WTC11 (cell line): ENCODE measurements around the gene BCKDHA. TPM values are rescaled to one million over a fixed set of nuclear protein-coding genes. Genes with fewer than 3 reads are reported as not detected.

ENCODE experiments used
- ATAC-seq: fragments of 200-7000 bp; cut with Tn5 transposase; 2 replicates; pipeline ENCODE4 v1.10.0; 2021; ENCODE audit warnings: mild to moderate bottlenecking, moderate library complexity
- CTCF ChIA-PET: fragments of 300-600 bp; sonication (Branson Sonifier 250); formaldehyde crosslinking; loops from one replicate; lab custom pipeline; 2021; ENCODE audit warnings: antibody characterized with exemption; lab: Charles Lee
- POLR2A ChIA-PET: fragments of 350-600 bp; sonication (Branson Sonifier 250); formaldehyde crosslinking; loops from one replicate; lab custom pipeline; 2021; ENCODE audit warnings: antibody characterized with exemption; lab: Charles Lee
- DNase-seq: peaks from one replicate; pipeline ENCODE4 v3.0.0; 2021; ENCODE audit warnings: low spot score
- H3K27ac Mint-ChIP-seq: 2 replicates; pipeline ENCODE4 v1.8.0; 2021; ENCODE audit warnings: mixed read lengths
- H3K27me3 Mint-ChIP-seq: 2 replicates; pipeline ENCODE4 v1.8.0; 2021; ENCODE audit warnings: low read depth, mild to moderate bottlenecking, moderate library complexity, mixed read lengths
- H3K36me3 Mint-ChIP-seq: 2 replicates; pipeline ENCODE4 v1.8.0; 2021; ENCODE audit warnings: mixed read lengths
- H3K4me1 Mint-ChIP-seq: 2 replicates; pipeline ENCODE4 v1.8.0; 2022; ENCODE audit warnings: mixed read lengths
- H3K4me3 Mint-ChIP-seq: 2 replicates; pipeline ENCODE4 v1.8.0; 2021; ENCODE audit warnings: mild to moderate bottlenecking, moderate library complexity, mixed read lengths
- H3K9me3 Mint-ChIP-seq: 2 replicates; pipeline ENCODE4 v1.8.0; 2021; ENCODE audit warnings: mixed read lengths
- CREB1 ChIP-seq: sonication (generic); formaldehyde crosslinking; IDR thresholded peaks from 2 replicates; pipeline ENCODE4 v1.8.0; 2023; ENCODE audit warnings: mild to moderate bottlenecking, missing genetic modification reagents
- ELF4 ChIP-seq: sonication (generic); formaldehyde crosslinking; IDR thresholded peaks from 2 replicates; pipeline ENCODE4 v1.8.1; 2022; ENCODE audit warnings: low read depth, mild to moderate bottlenecking, moderate library complexity, missing genetic modification reagents
- ESRRA ChIP-seq: sonication (generic); formaldehyde crosslinking; IDR thresholded peaks from 2 replicates; pipeline ENCODE4 v1.8.1; 2022; ENCODE audit warnings: mild to moderate bottlenecking, missing genetic modification reagents, borderline replicate concordance
- FOXP1 ChIP-seq: sonication (generic); formaldehyde crosslinking; IDR thresholded peaks from 2 replicates; pipeline ENCODE4 v1.8.0; 2022; ENCODE audit warnings: missing genetic modification reagents, mild to moderate bottlenecking, moderate library complexity, borderline replicate concordance
- GTF2I ChIP-seq: fragments of 250-450 bp; sonication (Bioruptor Pico); conservative IDR thresholded peaks from 2 replicates; pipeline ENCODE4 v1.4.0; 2021; ENCODE audit warnings: mild to moderate bottlenecking
- JAZF1 ChIP-seq: fragments of 250-450 bp; sonication (Bioruptor Pico); IDR thresholded peaks from 2 replicates; pipeline ENCODE4 v1.9.0; 2021; ENCODE audit warnings: moderate library complexity, mild to moderate bottlenecking, inconsistent platforms
- JUN ChIP-seq: sonication (generic); formaldehyde crosslinking; IDR thresholded peaks from 2 replicates; pipeline ENCODE4 v1.8.0; 2023; ENCODE audit warnings: mild to moderate bottlenecking, missing genetic modification reagents
- KAT7 ChIP-seq: sonication (generic); formaldehyde crosslinking; IDR thresholded peaks from 2 replicates; pipeline ENCODE4 v1.8.1; 2023; ENCODE audit warnings: missing genetic modification reagents, mild to moderate bottlenecking, borderline replicate concordance
- NFYB ChIP-seq: sonication (generic); formaldehyde crosslinking; conservative IDR thresholded peaks from 2 replicates; pipeline ENCODE4 v1.8.0; 2022; ENCODE audit warnings: low read depth, missing genetic modification reagents
- NR1H2 ChIP-seq: sonication (generic); formaldehyde crosslinking; IDR thresholded peaks from 2 replicates; pipeline ENCODE4 v1.9.0; 2021; ENCODE audit warnings: mild to moderate bottlenecking, moderate library complexity, missing genetic modification reagents
- RELA ChIP-seq: sonication (generic); formaldehyde crosslinking; IDR thresholded peaks from 2 replicates; pipeline ENCODE4 v1.8.1; 2022; ENCODE audit warnings: missing genetic modification reagents, mild to moderate bottlenecking, borderline replicate concordance
- RORB ChIP-seq: fragments of 250-450 bp; sonication (Bioruptor Pico); IDR thresholded peaks from 2 replicates; pipeline ENCODE4 v1.9.0; 2021; ENCODE audit warnings: mild to moderate bottlenecking
- TCF7 ChIP-seq: sonication (generic); formaldehyde crosslinking; IDR thresholded peaks from 2 replicates; pipeline ENCODE4 v1.8.0; 2022; ENCODE audit warnings: mild to moderate bottlenecking, low read depth, missing genetic modification reagents, moderate library complexity
- USF2 ChIP-seq: sonication (generic); formaldehyde crosslinking; IDR thresholded peaks from 2 replicates; pipeline ENCODE4 v1.8.1; 2023; ENCODE audit warnings: mild to moderate bottlenecking, missing genetic modification reagents, moderate library complexity
- ZNF263 ChIP-seq: sonication (generic); formaldehyde crosslinking; IDR thresholded peaks from 2 replicates; pipeline ENCODE4 v1.8.1; 2022; ENCODE audit warnings: low read depth, mild to moderate bottlenecking, moderate library complexity, missing genetic modification reagents
- ZNF416 ChIP-seq: fragments of 250-450 bp; sonication (Bioruptor Pico); IDR thresholded peaks from 2 replicates; pipeline ENCODE4 v1.9.0; 2021; ENCODE audit warnings: mild to moderate bottlenecking, inconsistent platforms
- ZNF423 ChIP-seq: fragments of 250-450 bp; sonication (Bioruptor Pico); IDR thresholded peaks from 2 replicates; pipeline ENCODE4 v2.1.2; 2022; ENCODE audit warnings: mild to moderate bottlenecking, moderate library complexity
- ZNF512 ChIP-seq: sonication (generic); formaldehyde crosslinking; IDR thresholded peaks from 2 replicates; pipeline ENCODE4 v1.8.1; 2022; ENCODE audit warnings: missing genetic modification reagents, borderline replicate concordance
- total RNA-seq: library from RNA; stranded (reverse); gene quantifications from 3 replicates; pipeline ENCODE4 v1.2.3, GENCODE V29; 2021
- TF ChIP-seq, protein P1 (sequence below): sonication (generic); formaldehyde crosslinking; IDR thresholded peaks from 2 replicates; pipeline ENCODE4 v1.8.0; 2022; ENCODE audit warnings: mild to moderate bottlenecking, missing genetic modification reagents
- TF ChIP-seq, protein P2 (sequence below): sonication (generic); formaldehyde crosslinking; conservative IDR thresholded peaks from 2 replicates; pipeline ENCODE4 v1.8.1; 2022; ENCODE audit warnings: mild to moderate bottlenecking, missing genetic modification reagents
- TF ChIP-seq, protein P3 (sequence below): sonication (generic); formaldehyde crosslinking; IDR thresholded peaks from 2 replicates; pipeline ENCODE4 v1.8.0; 2022; ENCODE audit warnings: mild to moderate bottlenecking, missing genetic modification reagents
- TF ChIP-seq, protein P4 (sequence below): fragments of 250-450 bp; sonication (Bioruptor Pico); IDR thresholded peaks from 2 replicates; pipeline ENCODE4 v1.9.0; 2021; ENCODE audit warnings: mild to moderate bottlenecking
- TF ChIP-seq, protein P5 (sequence below): fragments of 250-450 bp; sonication (Bioruptor Pico); conservative IDR thresholded peaks from 2 replicates; pipeline ENCODE4 v1.9.0; 2021; ENCODE audit warnings: mild to moderate bottlenecking
- TF ChIP-seq, protein P6 (sequence below): sonication (generic); formaldehyde crosslinking; conservative IDR thresholded peaks from 2 replicates; pipeline ENCODE4 v1.8.1; 2023; ENCODE audit warnings: mild to moderate bottlenecking, low read depth, missing genetic modification reagents, moderate library complexity

Gene BCKDHA
- total RNA-seq, 1 experiment from 2014 or later: 18.8 TPM

GRCh38 chr19:41399091-41399490, 1.5 kb downstream of the BCKDHA start:
- TF ChIP-seq CREB1 (CRISPR knock-in tag): no peak
- no peak for TF ChIP-seq ZNF263 (CRISPR knock-in tag)
- no peak for TF ChIP-seq ELF4
- TF ChIP-seq RELA (CRISPR knock-in tag): no peak
- TF ChIP-seq, protein P1, sequence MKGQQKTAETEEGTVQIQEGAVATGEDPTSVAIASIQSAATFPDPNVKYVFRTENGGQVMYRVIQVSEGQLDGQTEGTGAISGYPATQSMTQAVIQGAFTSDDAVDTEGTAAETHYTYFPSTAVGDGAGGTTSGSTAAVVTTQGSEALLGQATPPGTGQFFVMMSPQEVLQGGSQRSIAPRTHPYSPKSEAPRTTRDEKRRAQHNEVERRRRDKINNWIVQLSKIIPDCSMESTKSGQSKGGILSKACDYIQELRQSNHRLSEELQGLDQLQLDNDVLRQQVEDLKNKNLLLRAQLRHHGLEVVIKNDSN: no peak
- TF ChIP-seq NR1H2: no peak
- no peak for TF ChIP-seq GTF2I (CRISPR knock-in tag)
- no peak for TF ChIP-seq NFYB
- TF ChIP-seq, protein P2, sequence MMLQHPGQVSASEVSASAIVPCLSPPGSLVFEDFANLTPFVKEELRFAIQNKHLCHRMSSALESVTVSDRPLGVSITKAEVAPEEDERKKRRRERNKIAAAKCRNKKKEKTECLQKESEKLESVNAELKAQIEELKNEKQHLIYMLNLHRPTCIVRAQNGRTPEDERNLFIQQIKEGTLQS (CRISPR knock-in tag): no peak
- no peak for TF ChIP-seq JUN (CRISPR knock-in tag)
- no peak for TF ChIP-seq USF2 (CRISPR knock-in tag)
- no peak for TF ChIP-seq TCF7 (CRISPR knock-in tag)
- TF ChIP-seq, protein P3, sequence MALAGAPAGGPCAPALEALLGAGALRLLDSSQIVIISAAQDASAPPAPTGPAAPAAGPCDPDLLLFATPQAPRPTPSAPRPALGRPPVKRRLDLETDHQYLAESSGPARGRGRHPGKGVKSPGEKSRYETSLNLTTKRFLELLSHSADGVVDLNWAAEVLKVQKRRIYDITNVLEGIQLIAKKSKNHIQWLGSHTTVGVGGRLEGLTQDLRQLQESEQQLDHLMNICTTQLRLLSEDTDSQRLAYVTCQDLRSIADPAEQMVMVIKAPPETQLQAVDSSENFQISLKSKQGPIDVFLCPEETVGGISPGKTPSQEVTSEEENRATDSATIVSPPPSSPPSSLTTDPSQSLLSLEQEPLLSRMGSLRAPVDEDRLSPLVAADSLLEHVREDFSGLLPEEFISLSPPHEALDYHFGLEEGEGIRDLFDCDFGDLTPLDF (CRISPR knock-in tag): no peak
- TF ChIP-seq, protein P4, sequence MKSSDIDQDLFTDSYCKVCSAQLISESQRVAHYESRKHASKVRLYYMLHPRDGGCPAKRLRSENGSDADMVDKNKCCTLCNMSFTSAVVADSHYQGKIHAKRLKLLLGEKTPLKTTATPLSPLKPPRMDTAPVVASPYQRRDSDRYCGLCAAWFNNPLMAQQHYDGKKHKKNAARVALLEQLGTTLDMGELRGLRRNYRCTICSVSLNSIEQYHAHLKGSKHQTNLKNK (CRISPR knock-in tag): no peak
- no peak for TF ChIP-seq ZNF423 (CRISPR knock-in tag)
- TF ChIP-seq RORB: no peak
- no peak for TF ChIP-seq FOXP1 (CRISPR knock-in tag)
- TF ChIP-seq KAT7 (CRISPR knock-in tag): no peak
- TF ChIP-seq ESRRA (CRISPR knock-in tag): no peak
- no peak for TF ChIP-seq ZNF512
- ATAC-seq: no peak
- H3K27ac Mint-ChIP-seq: peak overlapping the region; percentile 60

GRCh38 chr19:41399525-41399924, 1.9 kb downstream of the BCKDHA start:
- H3K4me3 Mint-ChIP-seq: peak overlapping the region; percentile 39; the same call in 1 of the 2 replicates
- DNase-seq: no peak
- ATAC-seq: no peak
- POLR2A ChIA-PET: no interaction called here
- no peak overlapping the region; the same call in 1 of the 2 replicates for H3K27ac Mint-ChIP-seq
- H3K36me3 Mint-ChIP-seq: no peaks in the 10 kb centered on the region
- CTCF ChIA-PET: no interaction called here
- H3K27me3 Mint-ChIP-seq: no peaks in the 10 kb centered on the region
- no peaks in the 10 kb centered on the region for H3K9me3 Mint-ChIP-seq
- H3K4me1 Mint-ChIP-seq: peaks cover 22% of the 10 kb centered on the region
- TF ChIP-seq, protein P5, sequence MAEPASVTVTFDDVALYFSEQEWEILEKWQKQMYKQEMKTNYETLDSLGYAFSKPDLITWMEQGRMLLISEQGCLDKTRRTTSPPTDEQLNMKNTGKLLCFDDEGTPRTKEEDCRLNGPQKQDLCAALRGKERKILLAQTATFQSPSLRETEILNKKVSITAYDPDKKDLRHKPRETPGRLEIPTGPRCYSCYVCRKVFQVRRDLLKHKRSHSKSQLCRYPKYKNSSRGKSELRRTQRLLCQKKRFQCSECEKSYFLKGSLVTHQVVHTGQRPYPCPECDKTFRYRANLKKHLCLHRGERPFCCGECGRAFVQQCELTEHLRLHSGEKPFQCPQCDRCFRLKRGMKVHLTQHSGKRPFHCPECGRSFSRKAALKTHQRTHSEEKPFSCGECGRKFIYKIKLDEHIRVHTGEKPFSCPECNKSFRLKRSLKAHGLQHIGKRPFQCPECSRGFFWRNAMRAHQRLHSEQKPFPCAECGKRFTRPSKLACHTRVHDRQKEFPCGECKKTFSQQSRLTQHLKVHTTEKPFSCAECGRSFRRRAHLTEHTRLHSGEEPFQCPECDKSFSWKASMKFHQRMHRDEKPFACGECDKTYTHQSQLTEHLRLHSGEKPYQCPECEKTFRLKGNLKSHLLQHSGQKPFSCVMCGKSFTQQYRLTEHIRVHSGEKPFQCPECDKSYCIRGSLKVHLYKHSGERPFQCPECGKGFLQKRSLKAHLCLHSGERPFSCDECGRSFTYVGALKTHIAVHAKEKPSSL: no peak
- no peak for TF ChIP-seq FOXP1 (CRISPR knock-in tag)
- TF ChIP-seq JAZF1 (CRISPR knock-in tag): no peak
- TF ChIP-seq, protein P6, sequence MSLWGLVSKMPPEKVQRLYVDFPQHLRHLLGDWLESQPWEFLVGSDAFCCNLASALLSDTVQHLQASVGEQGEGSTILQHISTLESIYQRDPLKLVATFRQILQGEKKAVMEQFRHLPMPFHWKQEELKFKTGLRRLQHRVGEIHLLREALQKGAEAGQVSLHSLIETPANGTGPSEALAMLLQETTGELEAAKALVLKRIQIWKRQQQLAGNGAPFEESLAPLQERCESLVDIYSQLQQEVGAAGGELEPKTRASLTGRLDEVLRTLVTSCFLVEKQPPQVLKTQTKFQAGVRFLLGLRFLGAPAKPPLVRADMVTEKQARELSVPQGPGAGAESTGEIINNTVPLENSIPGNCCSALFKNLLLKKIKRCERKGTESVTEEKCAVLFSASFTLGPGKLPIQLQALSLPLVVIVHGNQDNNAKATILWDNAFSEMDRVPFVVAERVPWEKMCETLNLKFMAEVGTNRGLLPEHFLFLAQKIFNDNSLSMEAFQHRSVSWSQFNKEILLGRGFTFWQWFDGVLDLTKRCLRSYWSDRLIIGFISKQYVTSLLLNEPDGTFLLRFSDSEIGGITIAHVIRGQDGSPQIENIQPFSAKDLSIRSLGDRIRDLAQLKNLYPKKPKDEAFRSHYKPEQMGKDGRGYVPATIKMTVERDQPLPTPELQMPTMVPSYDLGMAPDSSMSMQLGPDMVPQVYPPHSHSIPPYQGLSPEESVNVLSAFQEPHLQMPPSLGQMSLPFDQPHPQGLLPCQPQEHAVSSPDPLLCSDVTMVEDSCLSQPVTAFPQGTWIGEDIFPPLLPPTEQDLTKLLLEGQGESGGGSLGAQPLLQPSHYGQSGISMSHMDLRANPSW (CRISPR knock-in tag): no peak
- TF ChIP-seq, protein P3 (CRISPR knock-in tag): no peak
- TF ChIP-seq, protein P1: no peak
- TF ChIP-seq ZNF416: no peak

More at GRCh38 chr19:41399091-41399490, 1.5 kb downstream of the BCKDHA start:
- DNase-seq: no peak
- POLR2A ChIA-PET: interaction anchor here (0.7 to 1.1 kb wide), 2 partner anchors 28 to 35 kb away, joined by 3 to 9 read pairs; partner anchors contain the start of genes B3GNT8 and B9D2
- CTCF ChIA-PET: no interaction called here
- no peaks in the 10 kb centered on the region for H3K27me3 Mint-ChIP-seq
- H3K9me3 Mint-ChIP-seq: no peaks in the 10 kb centered on the region
- H3K4me3 Mint-ChIP-seq: peak overlapping the region; percentile 100
- H3K4me1 Mint-ChIP-seq: peaks cover 22% of the 10 kb centered on the region
- H3K36me3 Mint-ChIP-seq: no peaks in the 10 kb centered on the region
